Activated CD8-positive, alpha-beta T cell treated with anti-CD3 and anti-CD28 coated beads, Interleukin-2, amount 10 ng/mL, durations not matched to agents 7 days and 5 days (primary cell): ENCODE data around the gene PRR15L. TPM values are rescaled to one million over a fixed set of nuclear protein-coding genes. Genes with fewer than 3 reads are reported as not detected.

Experiments used
- total RNA-seq, 2 experiments: library from RNA; stranded (reverse); gene quantifications; one replicate each; pipeline ENCODE4 v1.2.3, GENCODE V29; 2021

Gene PRR15L
- total RNA-seq, 2 experiments from 2014 or later: not detected

Other genes starting within 250 kb of the PRR15L start
- 10 to 100 TPM; 27.4 to 27.5 TPM for gene TBX21, start 224.6 kb downstream of the PRR15L start, total RNA-seq
- 10 to 100 TPM; 33.0 to 33.6 TPM for gene OSBPL7, start 136.1 kb downstream of the PRR15L start, total RNA-seq
- 10 to 100 TPM; 37.9 to 41.6 TPM for gene MRPL10, start 126.3 kb downstream of the PRR15L start, total RNA-seq
- gene LRRC46, start 126.2 kb downstream of the PRR15L start, total RNA-seq: under 1 TPM; 0.82 to 0.97 TPM
- 10 to 100 TPM; 24.1 to 24.8 TPM for gene SCRN2, start 116.6 kb downstream of the PRR15L start, total RNA-seq
- under 1 TPM in 1 of 2 experiments, not detected in 1; 0.05 TPM for gene SP6, start 106.7 kb downstream of the PRR15L start, total RNA-seq
- 10 to 100 TPM; 23.7 to 24.5 TPM for gene SP2, start 61.6 kb downstream of the PRR15L start, total RNA-seq
- 10 to 100 TPM; 37.9 to 44.0 TPM for gene PNPO, start 16.3 kb downstream of the PRR15L start, total RNA-seq
- gene CDK5RAP3, start 13.2 kb upstream of the PRR15L start, total RNA-seq: 100 to 1,000 TPM; 186 to 196 TPM
- 1 to 10 TPM; 5.1 to 5.5 TPM for gene COPZ2, start 79.9 kb upstream of the PRR15L start, total RNA-seq
- 10 to 100 TPM; 44.1 to 50.7 TPM for gene NFE2L1, start 90.5 kb upstream of the PRR15L start, total RNA-seq
- gene CBX1, start 143.6 kb upstream of the PRR15L start, total RNA-seq: 10 to 100 TPM; 68.2 to 70.3 TPM
- 10 to 100 TPM; 33.3 to 34.2 TPM for gene SNX11, start 149.9 kb upstream of the PRR15L start, total RNA-seq